CD4-positive, alpha-beta T cell (primary cell): ENCODE measurements around the gene FBLN7. TPM values are rescaled to one million over a fixed set of nuclear protein-coding genes. Genes with fewer than 3 reads are reported as not detected.
A peak's percentile ranks its signal among the peaks of the same experiment; 100 is the strongest.

Experiments
- ATAC-seq: fragments of 200-7000 bp; cut with Tn5 transposase; one replicate; pipeline ENCODE4 v1.10.0; 2022; ENCODE audit warnings: mild to moderate bottlenecking; ENCODE audit not compliant: poor library complexity
- CTCF ChIA-PET: fragments of 350-600 bp; sonication (Branson Sonifier 250); formaldehyde crosslinking; loops from one replicate; lab custom pipeline; 2021; ENCODE audit warnings: antibody characterized with exemption, inconsistent platforms; lab: Charles Lee
- POLR2A ChIA-PET: fragments of 350-600 bp; sonication (Branson Sonifier 250); formaldehyde crosslinking; loops from one replicate; lab custom pipeline; 2021; ENCODE audit warnings: antibody characterized with exemption, inconsistent platforms; lab: Charles Lee
- DNase-seq, 14 experiments: peaks; one replicate each; pipeline ENCODE4 v3.0.0-alpha.2; 2013 to 2020; ENCODE audit warnings: mixed read lengths in 2 of 14
- H3K27ac ChIP-seq, 2 donors: one replicate each; pipeline versions ENCODE4 v1.5.1 to v1.7.0; 2013; ENCODE audit warnings: low read length in 2 of 2, low read depth in 1 of 2, mild to moderate bottlenecking in 1 of 2
- H3K27me3 ChIP-seq, 2 experiments: 1 replicate in 1 of 2; 2 replicates in 1 of 2; pipeline versions ENCODE4 v1.6.1 to v1.7.0; 2013; ENCODE audit warnings: low read length in 2 of 2, control low read depth in 1 of 2, mild to moderate bottlenecking in 1 of 2, moderate library complexity in 1 of 2; ENCODE audit not compliant: insufficient read depth in 2 of 2, control insufficient read depth in 1 of 2
- H3K36me3 ChIP-seq: one replicate; pipeline ENCODE4 v1.6.1; 2013; ENCODE audit warnings: low read length, control low read depth; ENCODE audit not compliant: insufficient read depth
- H3K4me1 ChIP-seq: one replicate; pipeline ENCODE4 v1.6.1; 2013; ENCODE audit warnings: low read length, control low read depth; ENCODE audit not compliant: insufficient read depth
- H3K4me3 ChIP-seq: one replicate; pipeline ENCODE4 v1.5.1; 2013; ENCODE audit warnings: mild to moderate bottlenecking, low read length, moderate library complexity
- H3K9me3 ChIP-seq, 2 experiments: 1 replicate in 1 of 2; 2 replicates in 1 of 2; pipeline versions ENCODE4 v1.6.1 to v1.7.0; 2013; ENCODE audit warnings: low read length in 2 of 2, mild to moderate bottlenecking in 2 of 2, control low read depth in 1 of 2, moderate library complexity in 1 of 2; ENCODE audit not compliant: control insufficient read depth in 1 of 2, insufficient read depth in 1 of 2
- H3K27ac Mint-ChIP-seq: one replicate; pipeline ENCODE4 v1.8.0; 2020; ENCODE audit warnings: mixed read lengths
- H3K27me3 Mint-ChIP-seq: one replicate; pipeline ENCODE4 v1.8.0; 2021; ENCODE audit warnings: mixed read lengths
- H3K36me3 Mint-ChIP-seq: one replicate; pipeline ENCODE4 v1.8.0; 2021; ENCODE audit warnings: low read depth, mixed read lengths
- H3K4me1 Mint-ChIP-seq: one replicate; pipeline ENCODE4 v1.8.0; 2021; ENCODE audit warnings: low read depth, mixed read lengths
- H3K4me3 Mint-ChIP-seq: one replicate; pipeline ENCODE4 v1.8.0; 2020; ENCODE audit warnings: mild to moderate bottlenecking, mixed read lengths
- H3K9me3 Mint-ChIP-seq: one replicate; pipeline ENCODE4 v1.8.0; 2020; ENCODE audit warnings: mixed read lengths
- intact Hi-C, 2 experiments: fragments of 100-400 bp; cut with DNase I in 1 of 2; cut with micrococcal nuclease in 1 of 2; formaldehyde crosslinking; loops; one replicate each; pipeline versions ENCODE4 v1.15.1 to v1.9.0; 2023 to 2025; cut with DNase I, micrococcal nuclease
- total RNA-seq, 174 experiments: library from RNA in 2 of 174; stranded (reverse) in 2 of 174; gene quantifications; one replicate each; pipeline ENCODE4 v1.2.3 and lab custom pipeline; 2021 to 2026
- TF ChIP-seq, protein P1 (sequence below): fragments of 200-600 bp; IDR thresholded peaks from one replicate; pipeline ENCODE4 v1.8.0; 2022; ENCODE audit warnings: antibody characterized with exemption, mild to moderate bottlenecking

The FBLN7 gene
- total RNA-seq, 2 experiments from 2014 or later, result 27.0 to 27.2 TPM

DNA sequence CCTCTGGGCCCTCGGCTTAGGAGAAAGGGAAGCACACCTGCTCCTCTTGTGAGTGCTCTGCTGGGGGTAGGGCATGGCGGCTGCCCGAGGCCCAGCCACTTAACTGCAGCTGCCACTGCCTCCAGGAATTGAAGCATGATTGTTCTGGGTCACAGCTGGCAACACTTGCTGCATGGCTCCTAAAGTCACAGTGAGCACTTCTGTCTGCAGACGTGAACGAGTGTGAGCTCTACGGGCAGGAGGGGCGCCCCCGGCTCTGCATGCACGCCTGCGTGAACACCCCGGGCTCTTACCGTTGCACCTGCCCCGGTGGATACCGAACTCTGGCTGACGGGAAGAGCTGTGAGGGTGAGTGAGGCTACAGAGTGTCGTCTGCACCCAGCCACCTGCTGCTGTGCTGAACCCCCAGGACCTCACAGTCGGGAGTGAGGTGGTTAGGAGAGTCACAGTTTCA, 44.4 kb downstream of the FBLN7 start:
- Histone ChIP-seq H3K9me3 (no peaks in the 10 kb centered on the region), H3K36me3 (peaks cover 22% of the 10 kb centered on the region), H3K27me3 (no peaks in the 10 kb centered on the region), H3K27ac (peak overlapping the region; percentile 86 to 90), H3K4me3 (peak overlapping the region; percentile 71), H3K4me1 (peaks cover 64% of the 10 kb centered on the region)
- Mint-ChIP-seq H3K9me3 (no peaks in the 10 kb centered on the region), H3K36me3 (peaks cover 29% of the 10 kb centered on the region), H3K27ac (peak overlapping the region; percentile 94), H3K27me3 (no peaks in the 10 kb centered on the region), H3K4me1 (peaks cover 74% of the 10 kb centered on the region), H3K4me3 (peak overlapping the region; percentile 96)
- DNase-seq (peak; percentile 43 to 78 (median 67)), ATAC-seq (peak; percentile 68)
- POLR2A ChIA-PET, result interaction anchor here (0.9 to 4.0 kb wide), 23 partner anchors 8 to 360 kb away, joined by 3 to 31 read pairs (median 6); partner anchors contain the start of genes FBLN7, TMEM87B, ZC3H6 and ZC3H8
- CTCF ChIA-PET, result interaction anchor here (1.3 to 2.9 kb wide), 10 partner anchors 8 to 77 kb away, joined by 3 to 14 read pairs (median 5); partner anchors contain the start of gene ZC3H8
- TF ChIP-seq, protein P1, sequence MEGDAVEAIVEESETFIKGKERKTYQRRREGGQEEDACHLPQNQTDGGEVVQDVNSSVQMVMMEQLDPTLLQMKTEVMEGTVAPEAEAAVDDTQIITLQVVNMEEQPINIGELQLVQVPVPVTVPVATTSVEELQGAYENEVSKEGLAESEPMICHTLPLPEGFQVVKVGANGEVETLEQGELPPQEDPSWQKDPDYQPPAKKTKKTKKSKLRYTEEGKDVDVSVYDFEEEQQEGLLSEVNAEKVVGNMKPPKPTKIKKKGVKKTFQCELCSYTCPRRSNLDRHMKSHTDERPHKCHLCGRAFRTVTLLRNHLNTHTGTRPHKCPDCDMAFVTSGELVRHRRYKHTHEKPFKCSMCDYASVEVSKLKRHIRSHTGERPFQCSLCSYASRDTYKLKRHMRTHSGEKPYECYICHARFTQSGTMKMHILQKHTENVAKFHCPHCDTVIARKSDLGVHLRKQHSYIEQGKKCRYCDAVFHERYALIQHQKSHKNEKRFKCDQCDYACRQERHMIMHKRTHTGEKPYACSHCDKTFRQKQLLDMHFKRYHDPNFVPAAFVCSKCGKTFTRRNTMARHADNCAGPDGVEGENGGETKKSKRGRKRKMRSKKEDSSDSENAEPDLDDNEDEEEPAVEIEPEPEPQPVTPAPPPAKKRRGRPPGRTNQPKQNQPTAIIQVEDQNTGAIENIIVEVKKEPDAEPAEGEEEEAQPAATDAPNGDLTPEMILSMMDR, result no peak
- intact Hi-C loops, result loop anchor here (5.0 to 10.0 kb wide), 4 partner anchors 40 to 1712 kb away; partner anchors contain the start of genes ACTR3 (in 1 of the 2), CHCHD5 (in 1 of the 2) and TMEM87B (in 1 of the 2)

DNA sequence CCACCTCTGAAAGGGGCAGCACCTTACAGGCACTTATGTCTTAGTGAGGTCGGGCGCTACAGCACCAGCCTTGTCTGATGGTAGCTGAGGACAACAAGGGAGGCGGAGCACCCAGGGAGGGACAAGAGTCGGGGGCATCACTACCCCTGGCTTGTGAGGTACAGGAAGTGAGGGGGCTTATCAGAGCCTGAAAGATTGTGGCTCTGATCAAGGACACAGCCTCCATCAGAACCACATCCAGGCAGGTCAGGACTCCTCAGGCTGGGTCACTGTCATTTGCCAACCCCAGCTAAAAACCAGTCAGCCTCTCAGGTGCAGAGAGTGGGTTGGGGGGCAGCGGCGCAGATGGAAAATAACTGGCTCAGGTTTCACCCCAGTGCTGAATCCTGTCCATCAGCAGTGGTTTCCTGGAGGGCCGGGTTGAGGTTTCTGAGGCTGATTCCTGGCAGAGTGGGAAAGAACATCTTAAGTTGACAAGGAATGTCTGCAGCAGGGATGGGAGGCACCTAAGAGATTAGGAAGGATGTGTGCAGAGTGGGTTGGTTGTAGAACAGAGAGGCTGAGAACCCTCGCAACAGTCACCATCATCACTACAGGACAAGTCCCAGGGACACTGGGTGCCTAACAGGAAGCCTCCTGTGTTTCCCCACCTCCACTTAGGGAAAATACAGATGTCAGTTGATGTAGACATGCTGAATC, 45.3 kb downstream of the FBLN7 start:
- POLR2A ChIA-PET, result interaction anchor here (0.9 to 4.0 kb wide), 10 partner anchors 11 to 129 kb away, joined by 3 to 31 read pairs (median 13); partner anchors contain the start of genes TMEM87B, ZC3H6 and ZC3H8
- peaks cover 72% of the 10 kb centered on the region for H3K4me1 ChIP-seq
- ATAC-seq (no peak), DNase-seq (peak in 3 of 14 experiments; percentile 29 to 43 (median 42))
- intact Hi-C loops, result loop anchor here (5.0 to 10.0 kb wide), 4 partner anchors 41 to 1711 kb away; partner anchors contain the start of genes ACTR3 (in 1 of the 2), CHCHD5 (in 1 of the 2) and TMEM87B (in 1 of the 2)
- H3K36me3 Mint-ChIP-seq, result peaks cover 37% of the 10 kb centered on the region
- H3K9me3 Mint-ChIP-seq, result no peaks in the 10 kb centered on the region
- peak overlapping the region; percentile 94 for H3K27ac Mint-ChIP-seq
- peak overlapping the region; percentile 96 for H3K4me3 Mint-ChIP-seq
- no peaks in the 10 kb centered on the region for H3K27me3 ChIP-seq
- H3K9me3 ChIP-seq, result no peaks in the 10 kb centered on the region
- TF ChIP-seq, protein P1, result no peak
- H3K4me1 Mint-ChIP-seq, result peaks cover 81% of the 10 kb centered on the region
- H3K27me3 Mint-ChIP-seq, result no peaks in the 10 kb centered on the region
- CTCF ChIA-PET, result interaction anchor here (1.3 to 2.1 kb wide), 5 partner anchors 21 to 72 kb away, joined by 4 to 6 read pairs (median 5); partner anchors contain the start of gene ZC3H8
- peak overlapping the region; percentile 71 for H3K4me3 ChIP-seq
- H3K36me3 ChIP-seq, result peaks cover 22% of the 10 kb centered on the region
- H3K27ac ChIP-seq, result peak overlapping the region; percentile 86 to 90

DNA sequence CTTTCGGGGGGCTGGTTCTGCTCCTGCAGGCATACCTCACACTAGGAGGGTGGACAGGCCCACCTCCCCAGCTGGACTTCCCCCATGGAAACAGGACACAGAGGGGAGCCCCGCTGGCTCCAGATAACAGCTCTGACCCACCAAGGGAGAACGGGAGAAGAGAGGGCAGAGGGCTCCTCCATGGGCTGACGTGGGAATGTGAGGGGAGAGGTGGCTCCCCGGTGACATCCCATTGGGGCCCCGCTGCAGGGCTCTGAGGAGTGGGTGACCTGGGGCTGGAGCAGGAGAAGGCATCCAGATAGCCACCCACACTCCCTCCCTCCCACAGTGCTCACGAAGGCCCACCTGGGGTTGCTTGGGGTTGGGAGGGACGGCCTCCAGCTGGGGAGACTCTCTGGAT, 45.9 kb downstream of the FBLN7 start:
- TF ChIP-seq, protein P1, result no peak
- Mint-ChIP-seq H3K36me3 (peaks cover 37% of the 10 kb centered on the region), H3K4me3 (peak overlapping the region; percentile 96), H3K27me3 (no peaks in the 10 kb centered on the region), H3K27ac (peak overlapping the region; percentile 94), H3K9me3 (no peaks in the 10 kb centered on the region), H3K4me1 (peaks cover 81% of the 10 kb centered on the region)
- peaks cover 79% of the 10 kb centered on the region for H3K4me1 ChIP-seq
- POLR2A ChIA-PET, result interaction anchor here (1.5 to 4.0 kb wide), 3 partner anchors 10 to 71 kb away, joined by 4 to 31 read pairs (median 30); partner anchors contain the start of gene ZC3H8
- intact Hi-C loops, result loop anchor here (5.0 to 10.0 kb wide), 4 partner anchors 42 to 1711 kb away; partner anchors contain the start of genes ACTR3 (in 1 of the 2), CHCHD5 (in 1 of the 2) and TMEM87B (in 1 of the 2)
- no peaks in the 10 kb centered on the region for H3K9me3 ChIP-seq
- no peaks in the 10 kb centered on the region for H3K27me3 ChIP-seq
- no peak for DNase-seq
- H3K36me3 ChIP-seq, result peaks cover 22% of the 10 kb centered on the region
- CTCF ChIA-PET, result no interaction called here
- H3K4me3 ChIP-seq, result no peak overlapping the region
- H3K27ac ChIP-seq, result peak overlapping the region; percentile 86 to 90
- no peak for ATAC-seq
